ENCODE measurements around the gene COQ4.
"Not testable (repeated sequence)": the region's sequence is repeated elsewhere in the genome, so short reads cannot be mapped to it uniquely, and the experiment has no call there.

Gene COQ4

GRCh38 chr9:128304136-128304970 lies 18.3 kb upstream of the COQ4 start:
- DNase-seq, result no peak

- no peak for DNase-seq
Measured at GRCh38 chr9:128304971-128305288, 17.7 kb upstream of the COQ4 start.

DNA sequence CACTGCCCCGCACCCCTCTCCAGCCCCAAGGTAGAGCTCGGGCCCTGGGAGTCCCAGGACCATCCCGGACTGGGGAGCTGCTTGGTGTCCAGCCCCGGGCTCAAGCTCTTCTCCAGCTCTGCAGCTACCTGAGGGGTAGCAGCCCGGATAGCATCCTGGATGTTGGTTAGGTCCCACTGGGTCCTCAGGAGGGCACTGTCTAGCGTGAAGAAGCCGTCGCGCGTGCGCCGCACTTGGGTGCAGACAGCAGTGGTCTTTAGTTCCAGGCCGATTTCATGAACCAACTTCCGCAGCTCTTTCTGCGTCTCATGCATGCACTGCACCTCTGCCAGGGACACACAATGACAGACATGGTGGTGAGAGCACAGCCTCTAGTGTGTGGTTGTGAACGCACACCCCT lies 13.1 kb upstream of the COQ4 start:
- DNase-seq, result no peak

DNA sequence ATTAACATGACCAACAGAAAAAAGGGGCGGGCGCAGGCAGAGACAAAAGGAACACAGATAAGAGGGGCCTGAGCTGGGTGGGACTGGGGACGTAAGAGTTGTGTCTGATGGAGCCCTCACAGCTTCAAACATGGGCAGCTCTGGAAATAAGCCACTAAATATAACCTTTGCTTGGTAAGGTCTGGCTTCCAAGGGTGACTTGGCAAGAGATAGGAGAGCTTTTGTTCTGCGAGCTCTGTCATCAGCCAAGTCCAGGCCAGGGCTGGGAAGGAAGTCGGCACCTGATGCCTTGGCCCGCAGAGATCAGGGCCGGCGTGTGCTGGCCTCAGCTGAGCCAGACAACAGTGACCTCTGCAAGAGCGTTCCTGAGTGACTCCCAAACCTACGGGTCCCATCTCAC lies 12.2 kb upstream of the COQ4 start:
- DNase-seq, result no peak

DNA sequence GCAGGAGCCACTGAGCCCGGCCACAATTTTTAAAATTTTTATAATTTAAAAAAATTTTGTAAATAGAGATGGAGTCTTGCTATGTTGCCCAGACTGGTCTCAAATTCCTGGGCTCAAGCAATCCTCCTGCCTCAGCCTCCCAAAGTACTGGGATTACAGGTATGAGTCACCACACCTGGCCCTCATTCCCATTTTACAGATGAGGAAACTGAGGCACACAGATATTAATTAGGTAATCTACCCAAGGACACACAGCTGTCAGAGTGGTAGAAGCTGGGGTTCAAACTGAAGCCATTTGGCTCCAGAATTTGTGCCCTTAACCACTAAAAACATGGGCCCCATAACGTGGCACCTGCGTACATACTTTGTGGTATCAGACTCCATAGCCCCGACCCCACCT lies 7.9 kb upstream of the COQ4 start:
- DNase-seq, result no peak

GRCh38 chr9:128316421-128316820 lies 6.2 kb upstream of the COQ4 start:
- DNase-seq, result no peak

- no peak for DNase-seq
Measured at GRCh38 chr9:128317629-128318028, 5.0 kb upstream of the COQ4 start.

GRCh38 chr9:128321343-128321742 lies 1.3 kb upstream of the COQ4 start:
- no peak for DNase-seq

GRCh38 chr9:128321879-128322403 lies 698 bp upstream of the COQ4 start:
- no peak for DNase-seq

GRCh38 chr9:128323212-128323730 lies 632 bp downstream of the COQ4 start:
- DNase-seq, result no peak

- no peak for DNase-seq
Measured at GRCh38 chr9:128323791-128324190, 1.2 kb downstream of the COQ4 start.

GRCh38 chr9:128324401-128324800 lies 1.8 kb downstream of the COQ4 start:
- no peak for DNase-seq

DNA sequence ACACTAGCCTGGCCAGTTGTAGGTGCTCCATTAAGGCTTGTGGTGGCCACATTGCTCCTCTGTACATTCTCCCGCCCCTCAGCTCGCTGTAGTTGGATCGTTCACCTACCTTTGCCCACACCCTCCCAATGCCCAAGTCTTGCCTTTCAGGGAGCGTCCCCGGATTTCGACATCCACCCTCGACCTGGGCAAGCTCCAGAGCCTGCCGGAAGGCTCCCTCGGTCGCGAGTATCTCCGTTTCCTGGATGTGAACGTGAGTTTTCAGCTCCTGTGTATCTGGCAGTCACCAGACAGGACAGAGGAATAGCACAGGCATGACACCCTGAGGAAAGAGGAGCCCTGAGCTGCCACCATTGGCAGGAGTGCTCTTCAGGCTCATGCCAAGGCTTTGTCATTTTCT lies 3.0 kb downstream of the COQ4 start:
- no peak for DNase-seq

- no peak for DNase-seq
Measured at GRCh38 chr9:128333451-128333869, 10.8 kb downstream of the COQ4 start.

- no peak for DNase-seq
Measured at GRCh38 chr9:128335161-128335560, 12.5 kb downstream of the COQ4 start.

- no peak for DNase-seq
Measured at GRCh38 chr9:128335914-128336313, 13.3 kb downstream of the COQ4 start.

DNA sequence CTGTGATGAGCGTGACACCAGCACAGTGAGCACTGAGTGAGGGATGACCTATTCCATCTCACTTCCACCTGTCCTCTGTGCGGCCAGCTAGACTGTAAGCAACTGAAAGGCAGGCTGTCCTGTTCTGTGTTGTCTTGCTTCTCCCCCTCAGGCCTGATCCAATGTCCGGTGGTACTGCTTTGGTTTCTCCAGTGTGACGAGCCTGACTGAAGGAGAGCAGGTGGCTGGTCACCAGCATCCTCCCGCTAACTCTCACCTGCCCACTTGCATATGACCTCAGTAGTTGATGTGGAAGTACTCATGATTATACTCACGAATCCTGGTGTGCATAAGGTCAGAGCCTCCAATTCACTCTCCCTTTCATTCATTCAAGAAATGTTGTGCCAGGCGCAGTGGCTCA lies 15.3 kb downstream of the COQ4 start:
- no peak for DNase-seq

- DNase-seq, result not testable (repeated sequence)
Measured at GRCh38 chr9:128338852-128339614, 16.4 kb downstream of the COQ4 start.

DNA sequence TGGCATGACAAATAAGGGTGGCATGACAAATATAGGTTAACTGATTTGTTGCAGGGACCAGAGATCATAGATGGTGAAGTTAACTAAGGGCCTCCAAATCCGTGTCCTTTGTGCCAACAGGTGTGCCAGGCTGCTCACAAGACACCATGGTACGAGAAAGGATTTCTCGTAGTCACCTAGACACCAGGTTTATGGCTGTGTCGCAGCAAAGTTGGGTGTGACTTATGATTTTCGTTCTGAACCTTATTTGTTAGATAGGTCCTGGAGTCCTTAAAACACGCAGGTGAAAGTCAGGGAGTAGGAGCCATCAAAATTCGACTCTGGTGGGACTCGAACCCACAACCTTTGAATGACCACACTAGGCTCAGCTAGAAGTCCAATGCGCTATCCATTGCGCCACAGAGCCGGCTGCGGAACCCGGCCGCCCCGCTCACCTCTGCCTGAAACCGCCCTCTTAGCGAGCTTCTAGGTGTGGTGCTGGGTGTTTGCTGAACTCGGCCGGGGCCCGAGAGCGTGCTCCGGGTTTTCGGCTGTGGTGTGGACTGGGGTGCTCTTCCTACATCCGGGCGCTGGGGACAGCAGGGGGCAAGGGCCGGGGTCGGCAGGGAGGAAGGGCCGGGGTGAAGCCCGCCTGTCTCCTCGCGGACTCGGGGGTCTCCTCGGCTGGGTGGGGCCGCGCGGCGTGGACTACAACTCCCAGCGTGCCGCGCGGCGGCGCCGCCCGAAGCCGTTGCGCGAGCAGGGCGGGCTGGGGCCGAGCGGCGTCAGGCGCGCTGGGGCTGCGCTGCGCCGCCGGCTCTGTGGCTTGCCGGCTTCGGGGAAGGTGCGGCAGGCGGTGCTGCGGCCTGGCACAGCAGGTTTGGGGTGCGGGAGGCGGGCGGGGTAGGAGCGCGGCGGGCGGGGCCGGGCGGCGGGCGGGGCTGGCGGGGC lies 17.4 kb downstream of the COQ4 start, which contains the start of gene SLC27A4:
Gene SLC27A4 (plus strand): TSS at position 767 of the 930 bp plus-strand sequence. CDS start 2,606 bp downstream, outside the sequence.
- peak; percentile 64 to 90 (median 77) for DNase-seq

GRCh38 chr9:128340691-128341434 lies 18.2 kb downstream of the COQ4 start:
- no peak for DNase-seq

- DNase-seq, result peak; percentile 21 to 80 (median 51)
Measured at GRCh38 chr9:128341435-128341849, 18.8 kb downstream of the COQ4 start.
